Hepatocyte (in vitro differentiated cells): ENCODE results near the gene EWSR1. TPM values are rescaled to one million over a fixed set of nuclear protein-coding genes. Genes with fewer than 3 reads are reported as not detected.

Experiments
- DNase-seq: peaks from one replicate; pipeline ENCODE4 v3.0.0-alpha.2; 2016; ENCODE audit warnings: low spot score
- H2AFZ ChIP-seq: fragments of 200-600 bp; sonication (generic); 2 replicates; pipeline ENCODE4 v1.6.0; 2016; ENCODE audit warnings: antibody characterized with exemption, mild to moderate bottlenecking
- H3K27ac ChIP-seq: fragments of 200-600 bp; sonication (generic); 2 replicates; pipeline ENCODE4 v1.5.1; 2016; ENCODE audit warnings: mild to moderate bottlenecking
- H3K27me3 ChIP-seq: fragments of 200-600 bp; sonication (generic); 2 replicates; pipeline ENCODE4 v1.6.1; 2016
- H3K36me3 ChIP-seq: fragments of 200-600 bp; sonication (generic); replicated peaks from 2 replicates; pipeline ENCODE4 v1.5.1; 2016; ENCODE audit warnings: low read depth; ENCODE audit not compliant: insufficient read depth
- H3K4me1 ChIP-seq: fragments of 200-600 bp; sonication (generic); 2 replicates; pipeline ENCODE4 v1.5.1; 2016; ENCODE audit warnings: mild to moderate bottlenecking, moderate library complexity; ENCODE audit not compliant: insufficient read depth
- H3K4me2 ChIP-seq: fragments of 200-600 bp; sonication (generic); 2 replicates; pipeline ENCODE4 v1.6.0; 2016
- H3K4me3 ChIP-seq: fragments of 200-600 bp; sonication (generic); 2 replicates; pipeline ENCODE4 v1.5.1; 2016; ENCODE audit warnings: mild to moderate bottlenecking
- H3K79me2 ChIP-seq: fragments of 200-600 bp; sonication (generic); 2 replicates; pipeline ENCODE4 v1.6.0; 2017; ENCODE audit warnings: mild to moderate bottlenecking
- H3K9me2 ChIP-seq: fragments of 200-600 bp; sonication (generic); replicated peaks from 2 replicates; pipeline ENCODE4 v1.6.0; 2017; ENCODE audit warnings: mild to moderate bottlenecking; ENCODE audit not compliant: insufficient read depth
- H3K9me3 ChIP-seq: fragments of 200-600 bp; sonication (generic); 2 replicates; pipeline ENCODE4 v1.5.1; 2016; ENCODE audit warnings: low read depth, mild to moderate bottlenecking
- H4K20me1 ChIP-seq: fragments of 200-600 bp; sonication (generic); 2 replicates; pipeline ENCODE4 v1.6.0; 2016; ENCODE audit warnings: mild to moderate bottlenecking; ENCODE audit not compliant: insufficient read depth, poor library complexity, severe bottlenecking
- EZH2 ChIP-seq: fragments of 200-600 bp; sonication (generic); IDR thresholded peaks from 2 replicates; pipeline ENCODE4 v1.6.1; 2016; ENCODE audit warnings: antibody characterized with exemption, mild to moderate bottlenecking, borderline replicate concordance
- EZH2phosphoT487 ChIP-seq: fragments of 200-600 bp; sonication (generic); IDR thresholded peaks from one replicate; pipeline ENCODE4 v1.6.1; 2018; ENCODE audit warnings: antibody characterized with exemption, mild to moderate bottlenecking, low read depth, moderate library complexity; ENCODE audit not compliant: unreplicated experiment, severe bottlenecking
- WGBS: methylation state at CpG from one replicate; pipeline ENCODE4 v1.1.6; 2016; ENCODE audit warnings: low lambda C conversion rate; ENCODE audit errors: missing lambda C conversion rate; 5-methylcytosine and 5-hydroxymethylcytosine counted together
- polyA plus RNA-seq: library from polyadenylated mRNA; unstranded; fragments of >200 nt; fragmentation: Nextera tagmentation; extraction: Ambion mirVana; gene quantifications from 2 replicates; pipeline ENCODE4 v1.2.1, GENCODE V29; 2016
- total RNA-seq: library from RNA; depleted of rRNA; stranded (reverse); fragments of >200 nt; gene quantifications from 2 replicates; pipeline ENCODE4 v1.2.3, GENCODE V29; 2014
- TF ChIP-seq, protein P1 (sequence below): fragments of 200-600 bp; sonication (generic); IDR thresholded peaks from 2 replicates; pipeline ENCODE4 v1.5.1; 2016; ENCODE audit warnings: antibody characterized with exemption, mild to moderate bottlenecking; ENCODE audit not compliant: poor library complexity

EWSR1 gene
- total and polyA plus RNA-seq, 2 experiments from 2014 or later = 161 to 269 TPM

DNA sequence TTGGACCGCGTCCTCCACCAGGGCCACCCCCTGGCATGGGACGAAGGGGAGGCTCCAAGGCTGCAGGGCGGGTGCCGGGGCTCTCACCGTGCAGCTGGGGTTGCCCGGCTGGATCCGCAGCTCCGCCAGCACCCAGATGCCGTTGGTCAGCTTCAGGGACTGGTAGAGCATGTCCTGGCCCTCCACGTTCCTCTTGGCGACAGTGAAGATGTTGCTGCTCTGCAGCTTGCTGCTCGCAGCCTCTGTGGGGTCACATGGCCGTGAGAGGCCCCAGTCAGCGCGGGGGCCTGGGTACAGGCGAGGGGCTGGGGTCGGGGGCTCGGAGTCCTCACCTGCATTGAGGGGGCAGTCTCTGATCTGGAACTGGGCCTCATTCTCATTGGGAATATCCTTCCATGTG lies 62.2 kb downstream of the EWSR1 start:
- Histone ChIP-seq H3K27ac (no peak overlapping the region), H3K9me2 (no peaks in the 10 kb centered on the region), H3K4me1 (no peaks in the 10 kb centered on the region), H3K27me3 (no peaks in the 10 kb centered on the region), H3K36me3 (no peaks in the 10 kb centered on the region), H2AFZ (no peak overlapping the region), H3K4me3 (no peak overlapping the region), H3K79me2 (no peaks in the 10 kb centered on the region), H4K20me1 (no peaks in the 10 kb centered on the region), H3K9me3 (no peaks in the 10 kb centered on the region), H3K4me2 (no peak overlapping the region)
- 88% methylated on average over 19 of the region's 19 CpGs for WGBS
- TF ChIP-seq EZH2 = no peak
- DNase-seq = no peak

GRCh38 chr22:29330753-29331152 lies 62.7 kb downstream of the EWSR1 start:
- Histone ChIP-seq H3K27ac (no peak overlapping the region), H3K4me1 (no peaks in the 10 kb centered on the region), H3K36me3 (no peaks in the 10 kb centered on the region), H3K79me2 (no peaks in the 10 kb centered on the region), H3K4me3 (no peak overlapping the region), H3K9me3 (no peaks in the 10 kb centered on the region), H3K9me2 (no peaks in the 10 kb centered on the region), H2AFZ (no peak overlapping the region), H3K4me2 (no peak overlapping the region), H3K27me3 (no peaks in the 10 kb centered on the region), H4K20me1 (no peaks in the 10 kb centered on the region)
- TF ChIP-seq EZH2phosphoT487 (no peak), EZH2 (no peak)
- TF ChIP-seq, protein P1, sequence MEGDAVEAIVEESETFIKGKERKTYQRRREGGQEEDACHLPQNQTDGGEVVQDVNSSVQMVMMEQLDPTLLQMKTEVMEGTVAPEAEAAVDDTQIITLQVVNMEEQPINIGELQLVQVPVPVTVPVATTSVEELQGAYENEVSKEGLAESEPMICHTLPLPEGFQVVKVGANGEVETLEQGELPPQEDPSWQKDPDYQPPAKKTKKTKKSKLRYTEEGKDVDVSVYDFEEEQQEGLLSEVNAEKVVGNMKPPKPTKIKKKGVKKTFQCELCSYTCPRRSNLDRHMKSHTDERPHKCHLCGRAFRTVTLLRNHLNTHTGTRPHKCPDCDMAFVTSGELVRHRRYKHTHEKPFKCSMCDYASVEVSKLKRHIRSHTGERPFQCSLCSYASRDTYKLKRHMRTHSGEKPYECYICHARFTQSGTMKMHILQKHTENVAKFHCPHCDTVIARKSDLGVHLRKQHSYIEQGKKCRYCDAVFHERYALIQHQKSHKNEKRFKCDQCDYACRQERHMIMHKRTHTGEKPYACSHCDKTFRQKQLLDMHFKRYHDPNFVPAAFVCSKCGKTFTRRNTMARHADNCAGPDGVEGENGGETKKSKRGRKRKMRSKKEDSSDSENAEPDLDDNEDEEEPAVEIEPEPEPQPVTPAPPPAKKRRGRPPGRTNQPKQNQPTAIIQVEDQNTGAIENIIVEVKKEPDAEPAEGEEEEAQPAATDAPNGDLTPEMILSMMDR = no peak
- WGBS = 55% methylated on average over 9 of the region's 9 CpGs
- no peak for DNase-seq

DNA sequence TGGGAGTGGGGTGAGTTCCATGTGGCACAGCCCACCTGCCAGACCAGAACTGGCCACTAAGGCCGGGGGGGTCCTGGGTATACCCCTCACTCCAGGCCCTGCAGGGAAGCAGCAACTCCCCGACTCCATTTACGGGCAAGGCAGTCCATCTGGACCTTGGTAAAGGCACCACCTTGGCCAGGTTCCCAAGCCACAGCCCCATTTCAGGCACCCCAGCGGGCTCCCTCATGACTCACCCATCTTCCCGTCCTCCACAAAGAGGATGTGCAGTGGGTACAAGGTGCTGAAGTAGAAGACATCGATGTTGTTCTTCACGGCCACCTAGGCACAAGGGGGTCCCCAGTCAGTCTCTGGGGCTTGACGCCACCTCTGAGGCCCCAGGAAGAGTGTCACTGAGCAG lies 63.1 kb downstream of the EWSR1 start:
- DNase-seq = no peak
- no peak overlapping the region for H3K4me2 ChIP-seq
- no peaks in the 10 kb centered on the region for H3K4me1 ChIP-seq
- no peaks in the 10 kb centered on the region for H3K36me3 ChIP-seq
- H2AFZ ChIP-seq = no peak overlapping the region
- 92% methylated on average over 8 of the region's 8 CpGs for whole genome bisulfite sequencing
- TF ChIP-seq EZH2phosphoT487 (no peak), EZH2 (no peak)
- TF ChIP-seq, protein P1 = no peak
- H3K27me3 ChIP-seq = no peaks in the 10 kb centered on the region
- no peaks in the 10 kb centered on the region for H3K9me2 ChIP-seq
- no peaks in the 10 kb centered on the region for H3K79me2 ChIP-seq
- no peaks in the 10 kb centered on the region for H4K20me1 ChIP-seq
- H3K4me3 ChIP-seq = no peak overlapping the region
- no peak overlapping the region for H3K27ac ChIP-seq
- no peaks in the 10 kb centered on the region for H3K9me3 ChIP-seq

- no peak for DNase-seq
- H3K4me2 ChIP-seq = no peak overlapping the region
- no peaks in the 10 kb centered on the region for H3K36me3 ChIP-seq
- H3K79me2 ChIP-seq = no peaks in the 10 kb centered on the region
- H3K27ac ChIP-seq = no peak overlapping the region
- WGBS = 77% methylated on average over 9 of the region's 14 CpGs
- H3K4me3 ChIP-seq = no peak overlapping the region
- no peaks in the 10 kb centered on the region for H3K4me1 ChIP-seq
- no peaks in the 10 kb centered on the region for H3K9me3 ChIP-seq
- TF ChIP-seq EZH2phosphoT487 (no peak), EZH2 (no peak)
- TF ChIP-seq, protein P1 = no peak
- H2AFZ ChIP-seq = no peak overlapping the region
- no peaks in the 10 kb centered on the region for H3K27me3 ChIP-seq
- no peaks in the 10 kb centered on the region for H3K9me2 ChIP-seq
- no peaks in the 10 kb centered on the region for H4K20me1 ChIP-seq
Measured at GRCh38 chr22:29331658-29332300, 63.7 kb downstream of the EWSR1 start.
